Stimulated activated CD8-positive, alpha-beta memory T cell treated with anti-CD3 and anti-CD28 coated beads, Interleukin-4, amount 100 ng/mL, for 1 hour (primary cell): ENCODE results near the gene RFX7.
"Not testable (repeated sequence)": the region's sequence is repeated elsewhere in the genome, so short reads cannot be mapped to it uniquely, and the experiment has no call there.

Experiments used
- DNase-seq, 2 donors: peaks; one replicate each; pipeline ENCODE4 v3.0.0-alpha.2; 2020; ENCODE audit warnings: low read depth in 2 of 2, low spot score in 1 of 2

RFX7 gene

DNA sequence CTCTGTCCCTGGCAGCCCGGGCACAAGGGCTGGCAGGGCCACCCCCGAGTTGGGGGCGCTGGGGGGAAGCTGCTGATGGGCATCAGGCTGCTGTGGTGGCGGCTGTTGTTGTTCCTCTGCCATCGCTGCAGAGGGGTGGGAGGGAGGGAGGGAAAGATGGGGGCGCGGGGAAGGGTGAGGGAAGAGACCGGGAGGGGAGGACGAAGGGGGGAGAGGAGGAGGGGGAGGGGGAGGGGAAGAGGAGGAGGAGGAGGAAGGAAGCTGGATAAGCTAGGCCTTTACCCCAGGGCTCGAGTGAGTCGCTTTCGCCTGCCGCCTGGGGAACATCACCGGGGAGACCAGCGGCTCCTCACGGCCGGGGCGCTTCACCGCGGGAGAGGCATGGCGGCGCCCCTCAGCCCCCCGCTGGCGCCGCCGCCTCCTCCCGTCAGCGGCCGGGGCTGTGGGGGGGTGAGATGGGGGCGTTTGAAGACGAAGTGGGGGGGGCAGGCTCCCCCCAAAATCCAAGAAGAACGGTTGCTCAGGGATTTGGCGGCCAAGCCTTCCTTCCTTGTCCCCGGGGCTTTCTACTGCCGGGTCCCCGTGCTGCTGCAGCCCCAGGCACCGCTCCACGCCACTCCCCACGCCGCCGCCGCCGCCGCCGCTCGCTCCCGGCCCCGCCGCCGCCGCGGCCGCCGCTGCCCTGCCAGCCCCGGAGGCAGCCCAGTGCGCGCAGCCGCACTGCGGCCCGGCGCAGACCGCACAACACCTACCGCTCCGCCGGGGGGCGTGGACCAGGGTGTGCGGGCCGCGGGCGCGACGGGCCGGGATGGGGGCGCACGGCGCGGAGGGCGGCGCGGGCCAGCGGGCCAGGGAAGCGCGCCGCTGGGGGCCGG lies at the start of gene RFX7:
TSS of gene RFX7 (minus strand) at position 717 of the 875 bp plus-strand sequence. CDS start at position 123, 594 bp downstream.
- DNase-seq = peak in 1 of 2 donors; percentile 53

- DNase-seq = no peak
Observed at GRCh38 chr15:56292546-56293316, 49.1 kb upstream of the RFX7 start.

GRCh38 chr15:56291741-56292140 lies 48.1 kb upstream of the RFX7 start:
- DNase-seq = no peak

DNA sequence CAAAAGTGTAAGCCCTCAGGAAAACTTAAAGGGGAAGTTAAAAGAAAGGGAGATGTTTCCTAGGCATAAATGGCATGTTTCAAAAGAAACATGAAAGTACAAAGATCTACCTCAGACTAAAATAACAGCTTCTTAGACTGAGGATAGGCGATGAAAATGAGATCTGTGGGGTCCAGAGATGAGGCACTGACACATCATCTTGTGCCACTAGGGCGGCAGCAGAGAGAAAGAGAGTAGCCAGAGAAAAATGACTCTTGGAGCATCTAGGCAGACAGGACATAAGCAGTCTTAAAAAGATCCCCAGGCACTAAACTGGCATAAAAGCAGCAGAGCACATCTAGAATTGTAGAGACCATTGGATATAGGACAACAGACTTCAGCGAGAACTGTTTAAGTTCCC lies 42.5 kb upstream of the RFX7 start:
- no peak for DNase-seq

DNA sequence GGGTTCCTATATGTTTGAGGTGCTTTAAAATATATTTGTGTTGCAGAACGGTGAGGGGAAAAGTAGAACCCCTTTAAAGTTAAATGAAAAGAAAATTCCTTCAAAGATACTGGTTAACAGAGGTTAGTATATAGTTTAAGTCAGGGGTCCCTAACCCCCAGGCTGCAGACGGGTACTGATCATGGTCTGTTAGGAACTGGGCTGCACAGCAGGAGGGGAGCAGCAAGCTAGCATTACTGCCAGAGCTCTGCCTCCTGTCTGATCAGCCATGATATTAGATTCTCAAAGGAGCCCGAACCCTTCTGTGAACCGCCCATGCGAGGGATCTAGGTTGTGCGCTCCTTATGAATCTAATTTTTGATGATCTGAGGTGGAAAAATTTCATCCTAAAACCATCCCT lies 37.5 kb upstream of the RFX7 start:
- DNase-seq = no peak

DNA sequence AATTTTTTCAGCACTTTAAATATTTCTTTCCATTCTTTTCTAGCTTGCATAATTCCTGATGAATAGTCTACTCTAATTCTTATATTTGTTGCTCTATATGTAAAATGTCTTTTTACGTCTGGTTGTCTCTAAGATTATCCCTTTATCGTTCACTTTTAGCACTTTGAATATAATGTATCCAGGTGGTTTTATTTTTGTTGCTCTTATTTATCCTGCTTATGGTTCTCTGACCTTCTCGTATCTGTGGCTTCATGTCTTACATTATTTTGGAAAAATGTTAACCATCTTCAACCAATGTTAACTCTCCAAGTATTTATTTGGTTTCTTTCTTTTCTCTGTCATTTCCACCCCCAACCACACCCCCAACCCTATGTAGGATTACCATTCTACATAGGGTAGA lies 30.0 kb upstream of the RFX7 start:
- no peak for DNase-seq

- DNase-seq = no peak
Observed at GRCh38 chr15:56272454-56272853, 28.8 kb upstream of the RFX7 start.

GRCh38 chr15:56266465-56266864 lies 22.8 kb upstream of the RFX7 start:
- not testable (repeated sequence) for DNase-seq

GRCh38 chr15:56261854-56262509 lies 18.3 kb upstream of the RFX7 start:
- no peak for DNase-seq

DNA sequence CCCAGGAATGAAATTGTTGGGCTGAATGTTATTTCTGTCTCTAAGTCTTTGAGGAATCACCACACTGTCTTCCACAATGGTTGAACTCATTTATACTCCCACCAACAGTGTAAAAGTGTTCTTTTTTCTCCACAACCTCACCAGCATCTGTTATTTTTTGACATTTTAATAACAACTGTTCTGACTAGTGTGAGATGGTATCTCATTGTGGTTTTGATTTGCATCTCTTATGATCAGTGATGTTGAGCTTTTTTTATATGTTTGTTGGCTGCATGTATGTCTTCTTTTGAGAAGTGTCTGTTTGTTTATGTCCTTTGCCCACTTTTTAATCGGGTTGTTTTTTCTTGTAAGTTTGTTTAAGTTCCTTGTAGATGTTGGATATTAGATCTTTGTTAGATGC lies 13.6 kb upstream of the RFX7 start:
- not testable (repeated sequence) for DNase-seq

- no peak for DNase-seq
Observed at GRCh38 chr15:56254265-56254664, 10.6 kb upstream of the RFX7 start.

DNA sequence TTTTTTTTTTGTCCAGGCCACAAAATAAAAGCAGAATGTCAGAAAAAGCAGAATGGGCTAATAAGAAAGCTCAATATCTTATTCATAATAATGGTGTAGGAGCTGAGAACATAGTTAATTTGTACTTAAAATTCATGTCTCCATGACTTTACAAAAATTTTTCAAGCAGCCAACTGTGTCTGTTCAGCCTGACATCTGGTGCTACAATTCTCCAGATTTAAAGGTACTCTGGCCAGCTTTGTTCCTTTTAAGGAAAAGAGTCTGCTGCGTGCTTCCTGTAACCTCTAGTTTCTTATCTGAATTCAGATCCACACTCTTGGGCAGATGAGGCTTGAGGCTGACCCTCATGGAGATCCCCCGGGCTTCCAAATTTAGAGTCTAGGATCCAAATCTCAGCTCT lies 8.7 kb upstream of the RFX7 start:
- DNase-seq = no peak

DNA sequence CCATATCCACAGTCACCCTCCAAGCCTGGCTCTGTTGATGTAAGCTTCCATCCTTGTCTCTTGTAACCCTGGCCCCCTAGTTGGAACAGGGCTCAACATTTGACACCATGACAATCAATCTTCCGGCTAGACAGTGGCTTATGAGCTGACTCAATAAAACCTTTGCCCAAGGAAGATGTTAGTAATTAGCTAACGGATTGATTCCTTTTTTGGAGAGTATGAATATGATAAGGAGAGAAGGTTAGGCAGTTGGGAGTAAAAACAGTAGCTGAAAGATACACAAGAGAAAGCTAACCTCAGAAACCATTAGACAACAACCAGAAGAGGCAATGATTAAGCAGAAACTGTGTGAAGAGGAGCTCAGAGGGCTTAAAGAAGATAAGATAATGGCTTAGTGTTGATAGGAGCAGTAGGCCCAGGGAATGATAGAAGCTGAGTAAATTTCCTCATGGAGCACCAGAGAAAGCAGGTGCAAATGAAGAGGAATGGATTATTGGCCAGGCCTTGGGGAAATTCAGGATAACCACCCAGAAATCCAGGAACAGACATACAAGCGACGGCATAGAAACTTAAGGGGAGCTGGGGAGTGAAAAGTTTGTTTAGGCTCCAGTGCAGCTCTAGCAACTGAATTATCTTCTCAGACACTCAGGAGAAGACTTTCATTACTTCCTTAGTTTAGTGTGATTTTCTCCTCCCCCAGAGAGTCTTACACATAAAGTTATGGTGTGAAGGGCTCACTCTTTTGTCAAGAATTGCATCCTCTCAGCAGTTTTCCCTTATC lies 7.8 kb upstream of the RFX7 start:
- no peak for DNase-seq

- DNase-seq = no peak
Observed at GRCh38 chr15:56250626-56251025, 6.9 kb upstream of the RFX7 start.

- no peak for DNase-seq
Observed at GRCh38 chr15:56249092-56249491, 5.4 kb upstream of the RFX7 start.

- no peak for DNase-seq
Observed at GRCh38 chr15:56248311-56248992, 4.8 kb upstream of the RFX7 start.

- no peak for DNase-seq
Observed at GRCh38 chr15:56247266-56247665, 3.6 kb upstream of the RFX7 start.

GRCh38 chr15:56245871-56246814 lies 2.5 kb upstream of the RFX7 start:
- DNase-seq = peak; percentile 63 to 72
